ENCODE data around the gene SLC30A3. TPM values are rescaled to one million over a fixed set of nuclear protein-coding genes. Genes with fewer than 3 reads are reported as not detected.

The SLC30A3 gene, protein sequence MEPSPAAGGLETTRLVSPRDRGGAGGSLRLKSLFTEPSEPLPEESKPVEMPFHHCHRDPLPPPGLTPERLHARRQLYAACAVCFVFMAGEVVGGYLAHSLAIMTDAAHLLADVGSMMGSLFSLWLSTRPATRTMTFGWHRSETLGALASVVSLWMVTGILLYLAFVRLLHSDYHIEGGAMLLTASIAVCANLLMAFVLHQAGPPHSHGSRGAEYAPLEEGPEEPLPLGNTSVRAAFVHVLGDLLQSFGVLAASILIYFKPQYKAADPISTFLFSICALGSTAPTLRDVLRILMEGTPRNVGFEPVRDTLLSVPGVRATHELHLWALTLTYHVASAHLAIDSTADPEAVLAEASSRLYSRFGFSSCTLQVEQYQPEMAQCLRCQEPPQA
- total RNA-seq (under 1 TPM in 1 of 5 experiments, not detected in 4; 0.29 TPM), polyA plus RNA-seq (under 1 TPM in 1 of 2 donors, not detected in 1; 0.56 TPM), total RNA-seq (not detected)

DNA sequence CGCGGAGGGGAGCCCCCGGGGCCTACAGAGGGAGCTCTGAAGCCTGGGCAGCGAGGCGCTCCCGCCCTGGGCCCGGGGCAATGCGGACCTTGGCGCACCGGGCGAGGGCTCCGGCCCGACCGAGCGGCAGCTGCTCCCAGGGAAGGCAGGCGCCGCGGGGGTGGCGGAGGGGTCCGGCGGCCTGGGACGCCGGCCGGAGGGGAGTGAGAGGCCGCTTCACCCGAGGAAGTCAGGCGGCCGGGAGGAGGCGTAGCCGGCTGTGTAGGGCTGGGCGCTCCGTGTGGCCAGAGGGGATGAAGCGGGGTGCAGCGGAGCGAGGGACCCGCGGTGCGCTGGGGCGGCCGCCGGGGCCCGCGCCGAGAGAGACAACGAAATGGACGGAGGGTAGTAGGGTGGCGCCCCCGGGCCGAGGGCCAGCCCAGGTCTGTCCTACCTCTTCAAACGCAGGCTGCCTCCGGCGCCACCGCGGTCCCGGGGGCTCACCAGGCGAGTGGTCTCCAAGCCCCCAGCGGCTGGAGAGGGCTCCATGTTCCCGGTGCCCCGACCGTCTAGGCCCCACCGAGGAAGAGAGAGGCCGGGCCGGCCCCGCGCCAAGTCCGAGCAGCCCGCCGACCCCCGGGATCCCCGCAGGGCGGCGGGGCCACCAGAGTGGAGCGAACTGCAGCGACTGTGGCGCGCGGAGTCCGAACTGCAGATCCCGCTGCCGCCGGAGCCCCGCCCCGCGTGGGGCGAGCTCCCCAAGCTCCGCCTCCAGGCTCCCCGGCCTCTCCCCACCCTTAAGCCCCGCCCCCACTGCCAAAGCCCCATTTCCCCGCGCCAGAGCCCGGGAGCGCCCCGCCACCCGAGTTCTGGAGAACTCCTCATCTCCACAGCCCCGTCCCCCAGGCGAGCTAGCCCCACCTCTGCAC lies at the start of gene SLC30A3:
Gene SLC30A3, minus strand, starts transcription at position 669 of the 908 bp plus-strand sequence. Its CDS starts 141 bp downstream, at position 528.
- peak; percentile 69 for ATAC-seq
- Mint-ChIP-seq H3K4me3 (peak within 1 kb of the TSS; percentile 79 to 97 (median 90)), H3K27me3 (peaks cover 48 to 55% (median 51%) of the 10 kb centered on the region in 5 donors), H3K27ac (peak within 1 kb of the TSS in 6 of 9 donors; percentile 11 to 78 (median 48)), H3K36me3 (peaks cover 0 to 4% (median 0%) of the 10 kb centered on the region in 5 donors), H3K9me3 (no peaks in the 10 kb centered on the region), H3K4me1 (peaks cover 23 to 33% (median 29%) of the 10 kb centered on the region in 7 donors)
- H3K9me3 ChIP-seq (ENCODE audit: control insufficient read depth in 2 of 3, low read length in 3 of 3), result no peaks in the 10 kb centered on the region
- DNase-seq, result peak in 8 of 9 donors; percentile 39 to 79 (median 51)
- peak within 1 kb of the TSS; percentile 59 for H3K4me3 ChIP-seq (ENCODE audit: low read length)
- peaks cover 8 to 23% of the 10 kb centered on the region in 2 donors for H3K4me1 ChIP-seq (ENCODE audit: control insufficient read depth in 2 of 2, insufficient read depth in 2 of 2, low read length in 2 of 2)
- intact Hi-C loops (cut with micrococcal nuclease), result loop anchor here (1.0 to 5.0 kb wide), 5 partner anchors 40 to 225 kb away; partner anchors contain the start of genes CAD (in 1 of the 2), IFT172 (in 1 of the 2), KHK (in 1 of the 2) and PREB (in 1 of the 2)
- ChIA-PET POLR2A (interaction anchor here (0.5 to 0.8 kb wide), 2 partner anchors 182 to 1591 kb away, joined by 3 read pairs; no protein-coding TSS in a partner anchor), CTCF (interaction anchor here (0.6 to 1.5 kb wide), 2 partner anchors 17 to 71 kb away, joined by 3 to 6 read pairs; no protein-coding TSS in a partner anchor)
- H3K27me3 ChIP-seq (ENCODE audit: control insufficient read depth in 2 of 2, insufficient read depth in 2 of 2, low read length in 2 of 2), result peaks cover 6 to 23% of the 10 kb centered on the region in 2 donors
- no peak within 1 kb of the TSS for H3K27ac ChIP-seq (ENCODE audit: low read depth, low read length)
- H3K36me3 ChIP-seq (ENCODE audit: control insufficient read depth in 2 of 3, insufficient read depth in 3 of 3, low read length in 3 of 3), result no peaks in the 10 kb centered on the region

DNA sequence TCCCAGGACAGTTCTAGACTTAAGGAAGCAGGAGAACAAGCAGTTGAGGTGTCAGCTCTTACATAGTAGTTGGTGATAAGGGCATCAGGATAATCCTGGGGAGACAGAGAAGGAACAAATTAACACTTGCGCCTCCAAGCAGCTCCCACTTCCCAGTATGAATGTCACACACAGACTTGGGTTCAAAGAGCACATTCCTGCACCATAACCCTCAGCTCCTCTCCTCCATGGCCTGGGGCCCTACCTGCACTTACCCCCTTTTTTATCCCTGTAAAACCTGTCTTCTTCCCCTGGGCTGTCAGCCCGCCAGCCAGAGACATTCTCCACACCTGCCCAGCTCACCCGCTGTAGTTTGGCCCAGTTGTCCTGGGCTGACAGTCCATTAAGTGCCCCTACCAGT lies 49.3 kb upstream of the SLC30A3 start:
- DNase-seq, result no peak
- Histone ChIP-seq H3K36me3 (ENCODE audit: control insufficient read depth in 2 of 3, insufficient read depth in 3 of 3, low read length in 3 of 3) (peaks cover 0 to 36% (median 4%) of the 10 kb centered on the region in 3 experiments), H3K27me3 (ENCODE audit: control insufficient read depth in 2 of 2, insufficient read depth in 2 of 2, low read length in 2 of 2) (no peaks in the 10 kb centered on the region), H3K4me1 (ENCODE audit: control insufficient read depth in 2 of 2, insufficient read depth in 2 of 2, low read length in 2 of 2) (peaks cover 0 to 1% of the 10 kb centered on the region in 2 donors), H3K27ac (ENCODE audit: low read depth, low read length) (no peak overlapping the region), H3K9me3 (ENCODE audit: control insufficient read depth in 2 of 3, low read length in 3 of 3) (no peaks in the 10 kb centered on the region), H3K4me3 (ENCODE audit: low read length) (no peak overlapping the region)
- intact Hi-C loops (cut with micrococcal nuclease), result no loop called here
- ATAC-seq, result no peak
- ChIA-PET CTCF (no interaction called here), POLR2A (interaction anchor here (1.4 kb wide), 1 partner anchor 11 kb away, joined by 5 read pairs; the partner anchor contains the start of gene MPV17)
- Mint-ChIP-seq H3K4me1 (peaks cover 0 to 5% (median 0%) of the 10 kb centered on the region in 7 donors), H3K4me3 (peak overlapping the region in 1 of 10 donors; percentile 45), H3K27ac (peak overlapping the region in 2 of 9 donors; percentile 15 to 21), H3K36me3 (peaks cover 13 to 35% (median 21%) of the 10 kb centered on the region in 5 donors), H3K9me3 (peaks cover 0 to 2% (median 0%) of the 10 kb centered on the region in 11 donors), H3K27me3 (peaks cover 0 to 3% (median 0%) of the 10 kb centered on the region in 5 donors)

DNA sequence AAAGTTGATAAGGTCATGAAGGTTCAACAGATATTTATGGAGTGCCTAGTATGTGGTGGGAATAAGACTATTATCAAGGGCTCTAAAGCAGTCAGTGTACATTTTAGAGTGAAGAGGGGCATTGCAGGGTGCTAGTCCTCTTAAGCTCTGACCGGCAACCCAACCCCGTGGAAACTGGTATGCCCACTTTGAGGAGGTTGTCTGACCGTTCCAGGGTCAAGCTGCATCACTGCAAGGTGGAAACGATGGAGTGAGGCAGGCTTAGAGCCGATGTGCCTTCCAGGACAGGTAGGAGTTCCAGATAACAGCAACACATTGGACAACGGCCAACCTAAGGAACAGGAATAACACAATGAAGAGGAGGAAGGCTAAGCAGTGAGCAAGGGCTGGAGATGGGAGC lies 46.8 kb upstream of the SLC30A3 start:
- Histone ChIP-seq H3K36me3 (ENCODE audit: control insufficient read depth in 2 of 3, insufficient read depth in 3 of 3, low read length in 3 of 3) (peaks cover 0 to 22% (median 4%) of the 10 kb centered on the region in 3 experiments), H3K9me3 (ENCODE audit: control insufficient read depth in 2 of 3, low read length in 3 of 3) (no peaks in the 10 kb centered on the region), H3K4me3 (ENCODE audit: low read length) (no peak overlapping the region), H3K27ac (ENCODE audit: low read depth, low read length) (no peak overlapping the region), H3K27me3 (ENCODE audit: control insufficient read depth in 2 of 2, insufficient read depth in 2 of 2, low read length in 2 of 2) (peaks cover 0 to 6% of the 10 kb centered on the region in 2 donors), H3K4me1 (ENCODE audit: control insufficient read depth in 2 of 2, insufficient read depth in 2 of 2, low read length in 2 of 2) (peaks cover 0 to 6% of the 10 kb centered on the region in 2 donors)
- no peak overlapping the region for H3K27ac Mint-ChIP-seq
- DNase-seq (no peak), ATAC-seq (no peak)
- intact Hi-C loops (cut with micrococcal nuclease), result loop anchor here in 1 of 2 donors (10.0 kb wide), 1 partner anchor 465 kb away; the partner anchor contains the start of gene DPYSL5
- peaks cover 9 to 29% (median 21%) of the 10 kb centered on the region in 5 donors for H3K36me3 Mint-ChIP-seq
- CTCF ChIA-PET, result interaction anchor here (0.8 kb wide), 1 partner anchor 373 kb away, joined by 3 read pairs; no protein-coding TSS in a partner anchor
- H3K27me3 Mint-ChIP-seq, result peaks cover 8 to 22% (median 15%) of the 10 kb centered on the region in 5 donors
- peaks cover 0 to 9% (median 4%) of the 10 kb centered on the region in 7 donors for H3K4me1 Mint-ChIP-seq
- no peak overlapping the region for H3K4me3 Mint-ChIP-seq
- POLR2A ChIA-PET, result interaction anchor here (0.9 to 1.0 kb wide), 3 partner anchors 12 to 58 kb away, joined by 3 to 5 read pairs (median 3); no protein-coding TSS in a partner anchor
- H3K9me3 Mint-ChIP-seq, result peaks cover 0 to 2% (median 0%) of the 10 kb centered on the region in 11 donors

DNA sequence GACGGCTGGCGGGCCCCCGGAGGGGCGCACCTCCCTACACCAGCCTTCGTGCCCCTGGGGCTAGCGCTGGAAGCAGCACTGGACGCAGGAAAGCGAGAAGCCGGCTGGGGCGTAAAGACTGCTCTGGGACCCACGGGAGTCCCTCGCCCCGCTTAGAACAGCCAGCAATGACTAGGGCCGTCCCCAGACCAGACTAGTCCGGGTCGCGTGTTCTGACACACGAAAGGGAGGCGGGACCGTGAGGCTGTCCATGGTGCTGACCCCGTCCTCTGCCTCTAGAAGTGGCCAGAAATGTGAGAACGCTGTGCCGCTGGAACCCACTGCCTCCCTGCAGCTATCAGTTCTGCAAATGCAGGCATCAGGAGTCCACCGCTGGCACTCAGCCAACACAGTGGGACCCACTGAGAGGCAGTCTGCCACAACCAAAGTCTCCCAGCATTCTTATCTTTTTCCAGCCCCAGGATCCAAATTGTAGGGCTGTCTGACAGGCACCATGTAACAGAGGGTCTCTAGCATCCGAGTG lies 45.6 kb upstream of the SLC30A3 start, which contains the start of gene UCN:
Gene UCN, minus strand, starts transcription at position 87 of the 523 bp plus-strand sequence. CDS start 550 bp downstream, outside the sequence.
- H3K27ac Mint-ChIP-seq, result no peak within 1 kb of the TSS
- DNase-seq (no peak), ATAC-seq (no peak)
- H3K4me3 Mint-ChIP-seq, result peak within 1 kb of the TSS in 7 of 10 donors; percentile 5 to 75 (median 49)
- Histone ChIP-seq H3K27me3 (ENCODE audit: control insufficient read depth in 2 of 2, insufficient read depth in 2 of 2, low read length in 2 of 2) (peaks cover 0 to 6% of the 10 kb centered on the region in 2 donors), H3K4me1 (ENCODE audit: control insufficient read depth in 2 of 2, insufficient read depth in 2 of 2, low read length in 2 of 2) (peaks cover 0 to 6% of the 10 kb centered on the region in 2 donors), H3K4me3 (ENCODE audit: low read length) (no peak within 1 kb of the TSS), H3K9me3 (ENCODE audit: control insufficient read depth in 2 of 3, low read length in 3 of 3) (no peaks in the 10 kb centered on the region), H3K27ac (ENCODE audit: low read depth, low read length) (no peak within 1 kb of the TSS), H3K36me3 (ENCODE audit: control insufficient read depth in 2 of 3, insufficient read depth in 3 of 3, low read length in 3 of 3) (peaks cover 0 to 22% (median 4%) of the 10 kb centered on the region in 3 experiments)
- H3K27me3 Mint-ChIP-seq, result peaks cover 13 to 25% (median 19%) of the 10 kb centered on the region in 5 donors
- ChIA-PET POLR2A (interaction anchor here (1.0 kb wide), 1 partner anchor 60 kb away, joined by 3 read pairs; no protein-coding TSS in a partner anchor), CTCF (no interaction called here)
- H3K4me1 Mint-ChIP-seq, result peaks cover 0 to 9% (median 4%) of the 10 kb centered on the region in 7 donors
- intact Hi-C loops (cut with micrococcal nuclease), result loop anchor here in 1 of 2 donors (10.0 kb wide), 1 partner anchor 464 kb away; the partner anchor contains the start of gene DPYSL5
- H3K36me3 Mint-ChIP-seq, result peaks cover 9 to 29% (median 21%) of the 10 kb centered on the region in 5 donors
- peaks cover 0 to 2% (median 0%) of the 10 kb centered on the region in 11 donors for H3K9me3 Mint-ChIP-seq

DNA sequence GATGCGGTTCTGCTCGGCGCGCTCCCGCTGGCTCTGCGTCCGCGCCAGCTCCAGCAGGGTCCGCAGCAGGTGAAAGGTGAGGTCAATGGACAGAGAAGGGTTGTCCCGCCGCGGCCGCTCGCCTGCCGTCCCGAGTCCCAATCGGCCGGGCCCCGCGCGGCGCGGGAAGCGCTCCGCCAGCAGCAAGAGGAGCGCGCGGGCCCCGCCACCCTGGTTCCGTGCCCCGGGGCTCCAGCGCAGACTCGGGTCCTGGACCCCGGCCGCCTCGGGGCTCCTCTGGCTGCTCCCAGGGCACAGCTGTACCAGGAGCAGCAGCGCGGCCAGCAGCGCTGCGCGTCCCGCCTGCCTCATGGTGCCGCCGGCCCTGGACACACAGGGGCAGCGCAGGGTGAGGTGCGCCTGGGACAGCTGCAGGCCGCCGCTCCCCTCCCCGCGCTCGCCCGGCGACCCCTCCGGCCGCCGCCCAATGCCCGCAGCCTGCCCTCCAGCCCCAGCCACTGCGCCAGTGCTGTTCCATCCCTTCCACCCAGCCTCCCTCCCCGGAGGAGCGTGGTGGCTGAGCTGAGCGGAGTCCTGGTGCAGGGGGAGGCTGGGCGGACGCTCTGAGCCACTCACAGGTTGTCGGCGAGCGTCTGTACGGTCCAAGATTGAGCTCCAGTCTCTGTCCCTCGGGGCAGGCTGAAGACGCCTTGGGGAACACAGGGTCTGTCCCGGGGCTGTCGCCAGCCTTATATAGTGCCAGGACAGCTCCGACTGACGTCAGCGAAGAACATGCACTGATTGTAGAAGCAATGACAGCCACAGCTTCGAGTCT lies 44.9 kb upstream of the SLC30A3 start:
- peaks cover 9 to 29% (median 21%) of the 10 kb centered on the region in 5 donors for H3K36me3 Mint-ChIP-seq
- H3K4me3 ChIP-seq (ENCODE audit: low read length), result no peak overlapping the region
- H3K4me1 Mint-ChIP-seq, result peaks cover 0 to 13% (median 7%) of the 10 kb centered on the region in 7 donors
- no peak overlapping the region for H3K27ac ChIP-seq (ENCODE audit: low read depth, low read length)
- H3K27me3 ChIP-seq (ENCODE audit: control insufficient read depth in 2 of 2, insufficient read depth in 2 of 2, low read length in 2 of 2), result peaks cover 0 to 6% of the 10 kb centered on the region in 2 donors
- H3K27ac Mint-ChIP-seq, result no peak overlapping the region
- H3K9me3 Mint-ChIP-seq, result peaks cover 0 to 2% (median 0%) of the 10 kb centered on the region in 11 donors
- POLR2A ChIA-PET, result no interaction called here
- ATAC-seq (no peak), DNase-seq (no peak)
- H3K4me1 ChIP-seq (ENCODE audit: control insufficient read depth in 2 of 2, insufficient read depth in 2 of 2, low read length in 2 of 2), result peaks cover 0 to 6% of the 10 kb centered on the region in 2 donors
- H3K9me3 ChIP-seq (ENCODE audit: control insufficient read depth in 2 of 3, low read length in 3 of 3), result no peaks in the 10 kb centered on the region
- H3K4me3 Mint-ChIP-seq, result peak overlapping the region in 3 of 10 donors; percentile 44 to 75 (median 59)
- intact Hi-C loops (cut with micrococcal nuclease), result loop anchor here in 1 of 2 donors (10.0 kb wide), 1 partner anchor 463 kb away; the partner anchor contains the start of gene DPYSL5
- peaks cover 0 to 22% (median 4%) of the 10 kb centered on the region in 3 experiments for H3K36me3 ChIP-seq (ENCODE audit: control insufficient read depth in 2 of 3, insufficient read depth in 3 of 3, low read length in 3 of 3)
- CTCF ChIA-PET, result no interaction called here
- H3K27me3 Mint-ChIP-seq, result peaks cover 13 to 25% (median 19%) of the 10 kb centered on the region in 5 donors
